ENCODE results near the gene APCDD1L. TPM values are rescaled to one million over a fixed set of nuclear protein-coding genes. Genes with fewer than 3 reads are reported as not detected.

The APCDD1L gene
- polyA plus RNA-seq, 1 donor from 2014 or later, result not detected

GRCh38 chr20:58518896-58519593 is 3.8 kb upstream of the APCDD1L start:
- TF ChIP-seq TAF1 (IDR thresholded peaks at IDR 0.05; ENCODE audit: low read depth) (no peak), RAD21 (conservative IDR thresholded peaks at IDR 0.05) (no peak), MXI1 (conservative IDR thresholded peaks at IDR 0.05; ENCODE audit: poor library complexity, severe bottlenecking) (no peak), CTCF (IDR thresholded peaks at IDR 0.05; ENCODE audit: poor library complexity, severe bottlenecking) (no peak), REST (IDR thresholded peaks at IDR 0.05; ENCODE audit: borderline replicate concordance) (no peak), SMC3 (conservative IDR thresholded peaks at IDR 0.05; ENCODE audit: poor library complexity) (no peak), EP300 (conservative IDR thresholded peaks at IDR 0.05; ENCODE audit: poor library complexity, severe bottlenecking) (no peak), POLR2AphosphoS5 (IDR thresholded peaks at IDR 0.05) (no peak), EZH2 (IDR thresholded peaks at IDR 0.05; ENCODE audit: borderline replicate concordance, insufficient read depth, low read length, poor library complexity, severe bottlenecking) (no peak)
- Histone ChIP-seq H2AFZ (ENCODE audit: low read depth, low read length) (no peak overlapping the region), H3K9me3 (ENCODE audit: low read length) (no peaks in the 10 kb centered on the region), H3K4me3 (ENCODE audit: low read length) (no peak overlapping the region), H3K9ac (ENCODE audit: low read length) (no peak overlapping the region), H3K36me3 (ENCODE audit: insufficient read depth, low read length) (no peaks in the 10 kb centered on the region), H3F3A (ENCODE audit: insufficient read depth, low read length, poor library complexity, severe bottlenecking) (no peaks in the 10 kb centered on the region), H3K79me2 (replicated peaks; ENCODE audit: insufficient read depth, low read length) (no peaks in the 10 kb centered on the region), H4K20me1 (ENCODE audit: insufficient read depth) (no peaks in the 10 kb centered on the region), H3K27ac (ENCODE audit: low read length) (no peak overlapping the region), H3K27me3 (ENCODE audit: insufficient read depth, low read depth, low read length) (peaks cover 25% of the 10 kb centered on the region), H3K4me2 (ENCODE audit: low read length) (no peak overlapping the region), H3K9me2 (ENCODE audit: insufficient read depth, low read length) (no peaks in the 10 kb centered on the region)

GRCh38 chr20:58518387-58518786 is 3.2 kb upstream of the APCDD1L start:
- no peaks in the 10 kb centered on the region for H3K9me3 ChIP-seq (ENCODE audit: low read length)
- no peak overlapping the region for H2AFZ ChIP-seq (ENCODE audit: low read depth, low read length)
- TF ChIP-seq EZH2 (IDR thresholded peaks at IDR 0.05; ENCODE audit: borderline replicate concordance, insufficient read depth, low read length, poor library complexity, severe bottlenecking), result no peak
- TF ChIP-seq REST (IDR thresholded peaks at IDR 0.05; ENCODE audit: borderline replicate concordance), result no peak
- no peak for TF ChIP-seq MXI1 (conservative IDR thresholded peaks at IDR 0.05; ENCODE audit: poor library complexity, severe bottlenecking)
- TF ChIP-seq EP300 (conservative IDR thresholded peaks at IDR 0.05; ENCODE audit: poor library complexity, severe bottlenecking), result no peak
- no peak for TF ChIP-seq CTCF (IDR thresholded peaks at IDR 0.05; ENCODE audit: poor library complexity, severe bottlenecking)
- TF ChIP-seq TAF1 (IDR thresholded peaks at IDR 0.05; ENCODE audit: low read depth), result no peak
- no peak for TF ChIP-seq RAD21 (conservative IDR thresholded peaks at IDR 0.05)
- TF ChIP-seq POLR2AphosphoS5 (IDR thresholded peaks at IDR 0.05), result no peak
- no peak for TF ChIP-seq SMC3 (conservative IDR thresholded peaks at IDR 0.05; ENCODE audit: poor library complexity)
- peaks cover 31% of the 10 kb centered on the region for H3K27me3 ChIP-seq (ENCODE audit: insufficient read depth, low read depth, low read length)
- no peaks in the 10 kb centered on the region for H3K79me2 ChIP-seq (replicated peaks; ENCODE audit: insufficient read depth, low read length)
- H3K9me2 ChIP-seq (ENCODE audit: insufficient read depth, low read length), result no peaks in the 10 kb centered on the region
- H4K20me1 ChIP-seq (ENCODE audit: insufficient read depth), result no peaks in the 10 kb centered on the region
- H3K36me3 ChIP-seq (ENCODE audit: insufficient read depth, low read length), result no peaks in the 10 kb centered on the region
- H3K27ac ChIP-seq (ENCODE audit: low read length), result no peak overlapping the region
- no peaks in the 10 kb centered on the region for H3F3A ChIP-seq (ENCODE audit: insufficient read depth, low read length, poor library complexity, severe bottlenecking)
- H3K9ac ChIP-seq (ENCODE audit: low read length), result no peak overlapping the region
- no peak overlapping the region for H3K4me3 ChIP-seq (ENCODE audit: low read length)
- H3K4me2 ChIP-seq (ENCODE audit: low read length), result no peak overlapping the region

All from neural cell (in vitro differentiated cells).